HepG2 (cell line): ENCODE measurements around the gene HAO2. TPM values are rescaled to one million over a fixed set of nuclear protein-coding genes. Genes with fewer than 3 reads are reported as not detected.

ENCODE experiments used
- ATAC-seq: fragments of 200-7000 bp; cut with Tn5 transposase; 3 replicates; pipeline ENCODE4 v1.9.1; 2020; ENCODE audit warnings: mild to moderate bottlenecking, moderate library complexity
- BruUV-seq: library from RNA; stranded (reverse); fragments of 400-500 nt; replicated peaks from 2 replicates; lab custom pipeline; 2021; lab: Mats Ljungman, UMichigan
- CTCF ChIA-PET: fragments of 300-600 bp; formaldehyde crosslinking; extraction: SDS; loops from one replicate; lab custom pipeline; 2021; ENCODE audit warnings: low total read pairs, inconsistent platforms, low intra/inter-chr PET ratio; lab: Yijun Ruan, JAX
- POLR2A ChIA-PET: fragments of 350-600 bp; sonication (Branson Sonifier 250); formaldehyde crosslinking; loops from one replicate; lab custom pipeline; 2020; ENCODE audit warnings: antibody characterized with exemption, inconsistent platforms; lab: Yijun Ruan, JAX
- DNase-seq: peaks from one replicate; pipeline ENCODE4 v3.0.0-alpha.2; 2015; ENCODE audit warnings: low spot score
- FAIRE-seq: peaks from 3 replicates; lab custom pipeline; 2011; peaks lifted over from hg19 to GRCh38; lab: Jason Lieb, UNC
- H2AFZ ChIP-seq: one replicate; pipeline ENCODE4 v1.6.1; 2011; ENCODE audit warnings: low read length, inconsistent platforms
- H3K27ac ChIP-seq: fragments of 300-600 bp; 3 replicates; pipeline ENCODE4 v1.8.0; 2011; ENCODE audit warnings: mixed run types, mild to moderate bottlenecking, mixed read lengths, low read length, inconsistent platforms; ENCODE audit not compliant: insufficient read depth; ENCODE audit errors: extremely low read length
- H3K27me3 ChIP-seq, 2 experiments: fragments of 200-600 bp in 1 of 2; 2 replicates in 1 of 2; 3 replicates in 1 of 2; pipeline versions ENCODE4 v1.6.0 to v1.8.0; 2011; ENCODE audit warnings: low read length in 2 of 2, mild to moderate bottlenecking in 2 of 2, moderate library complexity in 2 of 2, inconsistent platforms in 1 of 2; ENCODE audit not compliant: insufficient read depth in 2 of 2, control insufficient read depth in 1 of 2
- H3K36me3 ChIP-seq, 2 experiments: fragments of 200-600 bp in 1 of 2; replicated peaks in 1 of 2; 2 replicates in 1 of 2; 3 replicates in 1 of 2; pipeline versions ENCODE4 v1.5.1 to v1.8.0; 2011; ENCODE audit warnings: low read length in 2 of 2, inconsistent platforms in 1 of 2; ENCODE audit not compliant: insufficient read depth in 2 of 2, control insufficient read depth in 1 of 2
- H3K4me1 ChIP-seq: 2 replicates; pipeline ENCODE4 v1.5.1; 2012; ENCODE audit warnings: low read length, inconsistent platforms; ENCODE audit not compliant: insufficient read depth
- H3K4me2 ChIP-seq: 2 replicates; pipeline ENCODE4 v1.6.0; 2011; ENCODE audit warnings: low read depth, low read length, inconsistent platforms
- H3K4me3 ChIP-seq, 3 experiments: fragments of 200-600 bp in 1 of 3; sonication (generic), shearing (Covaris generic) in 1 of 3; replicated peaks in 1 of 3; 2 replicates each; pipeline ENCODE4 v1.5.1; 2011 to 2016; ENCODE audit warnings: low read length in 3 of 3, inconsistent platforms in 2 of 3, low read depth in 2 of 3, mild to moderate bottlenecking in 2 of 3, control low read depth in 1 of 3, mixed read lengths in 1 of 3; ENCODE audit not compliant: insufficient read depth in 1 of 3
- H3K79me2 ChIP-seq: one replicate; pipeline ENCODE4 v1.6.1; 2011; ENCODE audit warnings: low read length, inconsistent platforms; ENCODE audit not compliant: insufficient read depth
- H3K9ac ChIP-seq: 2 replicates; pipeline ENCODE4 v1.6.0; 2011; ENCODE audit warnings: mild to moderate bottlenecking, low read depth, low read length, inconsistent platforms; ENCODE audit not compliant: insufficient read depth
- H3K9me3 ChIP-seq: 2 replicates; pipeline ENCODE4 v1.5.1; 2012; ENCODE audit warnings: mild to moderate bottlenecking, low read length
- H4K20me1 ChIP-seq: 2 replicates; pipeline ENCODE4 v1.6.0; 2011; ENCODE audit warnings: inconsistent platforms, mild to moderate bottlenecking, low read length, moderate library complexity; ENCODE audit not compliant: insufficient read depth
- FOXA1 ChIP-seq, 2 experiments: fragments of 450-650 bp in 1 of 2; sonication (generic) in 1 of 2; formaldehyde crosslinking in 1 of 2; IDR thresholded peaks; 2 replicates each; pipeline versions ENCODE4 v1.4.0 to v1.6.1; 2016 to 2020; ENCODE audit warnings: missing genetic modification reagents in 1 of 2
- HNF4A ChIP-seq: sonication (generic); formaldehyde crosslinking; IDR thresholded peaks from 2 replicates; pipeline ENCODE4 v1.4.0; 2020; ENCODE audit warnings: missing genetic modification reagents
- TIGD3 ChIP-seq: sonication (generic); formaldehyde crosslinking; IDR thresholded peaks from 2 replicates; pipeline ENCODE4 v1.5.1; 2020; ENCODE audit warnings: mild to moderate bottlenecking, missing genetic modification reagents, borderline replicate concordance
- ZBTB14 ChIP-seq: sonication (generic); formaldehyde crosslinking; IDR thresholded peaks from 2 replicates; pipeline ENCODE4 v1.4.0; 2020; ENCODE audit warnings: missing genetic modification reagents
- ZBTB38 ChIP-seq: sonication (generic); formaldehyde crosslinking; IDR thresholded peaks from 2 replicates; pipeline ENCODE4 v1.5.1; 2020; ENCODE audit warnings: mild to moderate bottlenecking, missing genetic modification reagents
- ZFP36 ChIP-seq: fragments of 150-350 bp; IDR thresholded peaks from 2 replicates; pipeline ENCODE4 v1.6.1; 2018; ENCODE audit warnings: borderline replicate concordance, low read length, low read depth; ENCODE audit not compliant: partially characterized antibody
- ZNF607 ChIP-seq: sonication (generic); formaldehyde crosslinking; IDR thresholded peaks from 2 replicates; pipeline ENCODE4 v1.5.1; 2020; ENCODE audit warnings: missing genetic modification reagents, mild to moderate bottlenecking, borderline replicate concordance
- WGBS: methylation state at CpG from one replicate; pipeline ENCODE4 v1.1.6; 2017; ENCODE audit warnings: low lambda C conversion rate; 5-methylcytosine and 5-hydroxymethylcytosine counted together
- in situ Hi-C: cut with HindIII; loops from 2 replicates; pipeline ENCODE4 v1.10.0; 2017; ENCODE audit warnings: low pct_unique_long_range_greater_than_20kb; ENCODE audit not compliant: extremely low pct_ligation_motif_present
- intact Hi-C: fragments of 100-400 bp; cut with micrococcal nuclease; formaldehyde crosslinking; loops from one replicate; pipeline ENCODE4 v1.10.0; 2022; ENCODE audit not compliant: unreplicated experiment
- polyA plus RNA-seq, 8 experiments: library from polyadenylated mRNA; depleted of rRNA in 3 of 8; stranded (reverse) in 7 of 8; unstranded in 1 of 8; fragments of >200 nt; fragmentation: Illumina TruSeq in 4 of 8; extraction: Trizol in 4 of 8; gene quantifications; 2 replicates each; pipeline versions ENCODE4 v1.2.1 to v1.2.3, GENCODE V29; 2011 to 2016; ENCODE audit warnings: low read depth in 4 of 8, missing spikeins in 1 of 8, mixed read lengths in 1 of 8; ENCODE audit not compliant: insufficient read depth in 1 of 8
- total RNA-seq, 5 experiments: library from RNA; depleted of rRNA; stranded (reverse); fragments of >200 nt; fragmentation: Illumina TruSeq; extraction: Trizol; gene quantifications; 2 replicates each; pipeline ENCODE4 v1.2.3, GENCODE V29; 2016; ENCODE audit warnings: low read depth in 1 of 5

HAO2 gene
- total and polyA plus RNA-seq, 2 of the 13 experiments (the other 11 are each of a cell fraction or from before 2014, with no cell fraction given): 0.05 to 0.09 TPM

GRCh38 chr1:119331915-119332314 lies 36.7 kb upstream of the HAO2 start:
- no peaks in the 10 kb centered on the region for H4K20me1 ChIP-seq
- no peaks in the 10 kb centered on the region for H3K9me3 ChIP-seq
- H3K4me2 ChIP-seq: no peak overlapping the region
- no TSS peak for BruUV-seq
- H3K4me1 ChIP-seq: peaks cover 31% of the 10 kb centered on the region
- ATAC-seq (no peak), DNase-seq (no peak), FAIRE-seq (no peak)
- no peak overlapping the region for H3K4me3 ChIP-seq
- TF ChIP-seq ZBTB38 (no peak), ZFP36 (no peak), ZBTB14 (no peak), FOXA1 (IDR thresholded peaks at IDR 0.05) (no peak), FOXA1 (CRISPR knock-in tag; IDR thresholded peaks at IDR 0.05) (no peak), ZNF607 (CRISPR knock-in tag) (no peak), HNF4A (CRISPR knock-in tag) (no peak), TIGD3 (CRISPR knock-in tag) (no peak)
- intact Hi-C loops: no loop called here
- in situ Hi-C loops: no loop called here
- H3K79me2 ChIP-seq: no peaks in the 10 kb centered on the region
- no peak overlapping the region for H3K27ac ChIP-seq
- 100% methylated on average over 1 of the region's 1 CpG for WGBS
- H3K9ac ChIP-seq: no peak overlapping the region
- no peaks in the 10 kb centered on the region for H3K36me3 ChIP-seq
- POLR2A ChIA-PET: no interaction called here
- H2AFZ ChIP-seq: no peak overlapping the region
- CTCF ChIA-PET: no interaction called here
- H3K27me3 ChIP-seq: no peaks in the 10 kb centered on the region
